SK-N-MC (cell line): ENCODE results near the gene TMEM181.

Source experiments
- EZH2 ChIP-seq: fragments of 200-600 bp; sonication (generic); IDR thresholded peaks from one replicate; pipeline ENCODE4 v1.6.1; 2017; ENCODE audit warnings: antibody characterized with exemption
- FOXP2 ChIP-seq: optimal IDR thresholded peaks from 2 replicates; pipeline ENCODE3; 2011; ENCODE audit warnings: mild to moderate bottlenecking, moderate library complexity; ENCODE audit not compliant: insufficient read depth; ENCODE audit errors: extremely low read length, control extremely low read depth
- POLR2AphosphoS5 ChIP-seq: IDR thresholded peaks from 2 replicates; pipeline ENCODE4 v1.6.1; 2012; ENCODE audit warnings: mild to moderate bottlenecking, low read depth, low read length, borderline replicate concordance

GRCh38 chr6:158647501-158647900 is 87.6 kb downstream of the TMEM181 start:
- TF ChIP-seq EZH2: no peak
- TF ChIP-seq POLR2AphosphoS5: no peak
- no peak for TF ChIP-seq FOXP2
